Stimulated activated naive CD4-positive, alpha-beta T cell (primary cell): Measurements from ENCODE around the gene SAC3D1.
A peak's percentile ranks its signal among the peaks of the same experiment; 100 is the strongest.

Experiments used
- DNase-seq, 6 experiments: peaks; one replicate each; lab custom pipeline; 2025; lab: John Stamatoyannopoulos, UW

SAC3D1 gene

DNA sequence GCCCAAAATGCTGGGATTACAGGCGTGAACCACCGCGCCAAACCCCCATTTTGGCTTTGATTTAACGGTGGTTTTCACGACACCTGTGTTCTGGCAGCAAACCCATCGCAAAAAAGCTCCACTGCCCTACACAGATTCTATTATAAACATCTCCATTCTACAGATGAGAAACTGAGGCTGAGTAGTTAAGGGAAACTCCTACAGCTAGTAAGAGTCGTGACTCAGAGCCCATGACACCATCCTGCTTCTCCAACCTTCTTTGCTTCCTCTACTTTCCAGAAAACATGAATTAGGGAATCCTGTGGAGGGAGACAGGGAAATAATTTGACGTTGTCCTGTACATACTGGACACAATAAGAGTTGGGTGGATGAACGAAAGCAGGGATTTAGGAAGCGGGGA, 14.2 kb upstream of the SAC3D1 start:
- peak in 1 of 6 experiments; percentile 10 for DNase-seq

DNA sequence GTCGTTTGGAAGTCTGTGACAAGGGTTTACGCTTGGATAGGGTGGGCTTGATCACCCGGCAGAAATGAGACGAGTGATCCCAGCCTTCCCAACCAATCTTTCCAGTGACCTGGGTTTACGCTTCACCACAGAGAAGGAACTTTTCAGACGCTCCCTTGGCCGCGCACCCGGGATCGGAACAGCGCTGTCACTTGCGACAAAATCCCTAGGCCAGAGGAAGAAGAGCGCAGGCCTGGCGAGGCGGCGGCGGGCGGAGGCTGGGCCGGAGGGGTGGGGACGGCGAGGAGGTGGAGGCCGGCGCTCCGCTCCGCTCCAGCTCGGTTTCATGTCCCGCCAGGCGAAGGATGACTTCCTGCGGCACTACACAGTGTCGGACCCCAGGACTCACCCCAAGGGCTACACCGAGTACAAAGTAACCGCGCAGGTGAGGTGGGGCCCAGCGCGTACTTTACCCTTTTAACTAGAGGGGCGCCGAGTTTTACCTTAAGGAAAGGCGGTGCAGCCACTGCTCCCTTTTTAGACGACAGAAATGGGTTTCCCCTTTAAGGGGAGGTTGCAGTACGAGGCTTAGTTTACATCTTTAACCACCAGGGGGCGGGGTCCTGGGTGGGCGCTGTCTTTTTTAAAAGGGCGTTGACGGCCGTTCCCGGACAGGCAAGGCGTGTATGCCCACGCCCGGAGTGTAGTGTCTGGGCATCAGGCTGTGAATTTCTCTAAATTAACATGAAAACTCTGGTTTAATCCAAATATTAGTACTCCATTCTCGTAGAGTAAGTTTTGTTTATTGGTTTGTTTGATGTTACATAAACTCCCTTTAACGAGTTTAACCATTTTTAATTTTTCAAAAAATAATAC, 13.6 kb upstream of the SAC3D1 start, which contains the start of gene SNX15:
Gene SNX15 (plus strand): TSS at position 227 of the 855 bp plus-strand sequence. CDS start 99 bp downstream, at position 326.
- peak; percentile 84 to 96 (median 89) for DNase-seq

DNA sequence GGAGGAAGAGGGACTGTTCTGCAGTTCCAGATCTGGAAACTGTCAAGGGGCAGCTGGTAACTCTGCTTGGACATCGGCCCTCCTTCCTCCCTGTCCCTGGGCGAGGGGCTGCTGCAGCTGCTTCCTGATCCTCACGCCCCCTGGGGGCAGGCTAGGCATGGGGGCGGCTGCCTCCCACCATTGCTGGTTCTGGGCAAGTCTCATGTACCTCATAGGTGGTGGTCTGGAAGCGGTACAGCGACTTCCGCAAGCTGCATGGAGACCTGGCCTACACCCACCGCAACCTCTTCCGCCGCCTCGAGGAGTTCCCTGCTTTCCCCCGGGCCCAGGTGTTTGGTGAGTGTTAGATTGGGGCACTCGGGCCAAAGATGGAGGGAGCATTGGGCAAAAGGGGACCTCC, 8.8 kb upstream of the SAC3D1 start:
- DNase-seq: no peak

DNA sequence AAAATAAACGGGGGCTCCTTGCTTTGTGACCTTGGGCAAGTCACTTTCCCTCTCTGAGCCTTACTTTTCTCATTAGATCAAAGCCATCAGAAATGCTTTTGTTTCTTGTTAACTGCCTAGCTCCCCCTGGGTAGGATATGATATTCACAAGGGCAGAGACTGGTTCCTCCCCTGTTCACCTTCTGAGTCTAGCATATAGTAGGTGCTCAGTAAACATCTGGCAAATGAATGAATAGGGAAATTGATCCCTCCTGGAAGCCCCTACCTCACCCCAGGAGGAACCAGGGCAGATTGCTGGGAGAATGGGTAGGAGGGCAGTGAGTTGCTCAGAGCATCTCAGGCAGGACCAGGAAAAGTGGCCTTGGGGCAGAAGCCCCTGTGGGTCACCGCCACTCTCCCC, 6.6 kb upstream of the SAC3D1 start:
- no peak for DNase-seq

DNA sequence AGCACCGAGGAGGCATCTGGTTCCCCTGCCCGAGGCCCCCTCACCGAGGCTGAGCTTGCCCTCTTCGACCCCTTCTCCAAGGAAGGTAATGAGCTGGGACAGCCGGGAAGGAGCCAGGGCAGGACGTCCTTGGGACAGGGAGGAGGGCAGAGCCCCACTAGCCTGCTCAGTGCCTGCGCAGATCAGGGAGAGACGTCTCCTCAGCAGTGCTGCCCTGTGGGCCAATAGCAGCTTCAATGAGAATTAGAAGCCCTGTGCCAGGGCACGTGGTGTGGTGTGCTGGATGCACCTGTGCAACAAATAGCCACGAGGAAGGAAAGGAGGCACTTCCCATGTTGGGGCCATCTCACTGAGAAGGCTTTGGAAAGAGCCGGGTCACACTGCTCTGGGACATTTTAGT, 5.4 kb upstream of the SAC3D1 start:
- no peak for DNase-seq

DNA sequence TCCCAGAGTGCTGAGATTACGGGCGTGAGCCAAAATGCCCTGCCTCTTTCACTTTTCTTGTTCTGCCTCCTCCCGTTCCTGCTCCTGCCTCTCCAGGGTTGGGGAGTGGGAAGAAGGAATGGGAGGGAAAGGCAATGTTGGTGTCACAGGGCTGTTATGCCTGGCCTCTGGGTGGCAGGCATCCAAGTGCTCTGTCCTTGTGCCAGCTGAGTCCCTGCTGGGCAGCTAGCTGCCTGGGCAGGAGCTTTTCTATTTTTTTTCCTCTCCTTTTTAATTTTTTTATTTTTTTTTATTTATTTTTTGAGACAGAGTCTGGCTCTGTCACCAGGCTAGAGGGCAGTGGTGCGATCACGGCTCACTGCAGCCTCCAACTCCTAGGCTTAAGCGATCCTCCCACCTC, 4.1 kb upstream of the SAC3D1 start:
- no peak for DNase-seq

DNA sequence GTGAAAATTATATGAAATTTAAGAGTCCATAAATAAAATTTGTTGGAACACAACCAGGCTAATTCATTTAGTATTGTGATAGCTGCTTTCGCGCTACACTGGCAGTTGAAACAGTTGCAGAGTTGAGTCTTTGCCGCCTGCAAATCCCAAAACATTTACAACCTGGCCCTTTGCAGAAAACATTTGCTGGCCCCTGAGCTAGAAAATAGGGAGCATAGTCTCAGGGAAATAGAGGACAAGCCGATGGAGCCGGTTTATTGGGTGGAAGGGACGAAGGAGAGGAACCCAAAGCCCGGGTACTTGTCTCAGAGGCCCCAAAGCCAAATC, 527 bp upstream of the SAC3D1 start:
- DNase-seq: no peak

DNA sequence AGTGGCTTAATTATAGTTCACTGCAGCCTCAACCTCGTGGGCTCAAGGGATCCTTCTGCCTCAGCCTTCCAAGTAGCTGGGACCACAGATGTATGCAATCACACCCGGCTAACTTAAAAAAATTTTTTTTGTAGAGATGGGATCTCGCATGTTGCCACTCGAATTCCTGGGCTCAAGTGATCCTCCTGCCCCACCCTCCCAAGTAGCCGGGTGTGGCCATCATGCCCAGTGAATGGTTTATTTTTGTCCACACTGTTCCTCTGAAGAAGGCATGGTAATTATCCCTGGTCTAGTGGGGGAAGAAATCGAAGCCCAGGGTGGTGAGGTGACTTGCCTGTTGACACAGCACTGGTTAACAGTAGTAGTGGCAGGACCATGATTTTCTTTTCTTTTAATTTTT, 1.9 kb downstream of the SAC3D1 start:
- no peak for DNase-seq

DNA sequence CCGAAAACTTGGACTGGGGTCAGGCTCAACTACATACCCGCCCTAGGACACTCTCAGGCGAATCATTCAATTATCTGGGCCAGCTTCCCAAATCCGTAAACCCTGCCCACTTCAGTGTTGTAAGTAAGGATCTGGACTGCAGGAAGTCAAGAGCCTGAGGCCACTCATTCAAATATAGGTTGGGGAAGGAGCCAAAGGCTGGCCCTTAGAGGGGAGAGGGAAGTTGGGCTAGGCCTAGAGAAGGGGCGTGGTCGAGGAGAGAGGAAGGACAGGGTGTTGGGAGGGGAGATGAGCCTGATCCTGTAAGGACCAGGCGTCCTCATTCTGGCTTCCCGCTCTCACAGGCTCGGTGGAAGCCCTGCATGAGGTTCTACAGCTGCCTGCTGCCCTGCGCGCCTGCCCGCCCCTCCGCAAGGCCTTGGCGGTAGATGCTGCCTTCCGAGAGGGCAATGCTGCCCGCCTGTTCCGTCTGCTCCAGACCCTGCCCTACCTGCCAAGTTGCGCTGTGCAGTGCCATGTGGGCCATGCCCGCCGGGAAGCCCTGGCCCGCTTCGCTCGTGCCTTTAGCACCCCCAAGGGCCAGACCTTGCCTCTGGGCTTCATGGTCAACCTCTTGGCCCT, 3.0 kb downstream of the SAC3D1 start:
- no peak for DNase-seq

DNA sequence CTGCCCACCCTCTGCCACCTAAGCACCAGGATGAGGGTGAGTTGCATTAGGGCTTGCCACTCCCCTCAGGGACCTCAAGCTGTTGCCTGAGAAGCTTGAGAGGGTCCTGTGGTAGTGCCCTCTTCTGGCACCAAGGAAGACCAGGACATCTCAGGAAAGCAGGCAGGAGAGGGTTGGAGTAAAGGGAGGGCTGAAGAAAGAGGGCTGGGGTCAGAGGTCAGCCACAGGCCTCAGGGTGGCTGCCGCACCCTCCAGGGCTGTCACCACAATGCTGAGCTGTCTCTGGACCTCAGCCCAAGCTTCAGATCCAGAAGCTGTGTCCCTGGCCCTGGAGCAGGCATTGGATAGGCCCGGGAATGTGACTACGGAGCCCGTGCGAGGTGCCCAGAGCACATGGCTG, 4.1 kb downstream of the SAC3D1 start:
- DNase-seq: no peak

DNA sequence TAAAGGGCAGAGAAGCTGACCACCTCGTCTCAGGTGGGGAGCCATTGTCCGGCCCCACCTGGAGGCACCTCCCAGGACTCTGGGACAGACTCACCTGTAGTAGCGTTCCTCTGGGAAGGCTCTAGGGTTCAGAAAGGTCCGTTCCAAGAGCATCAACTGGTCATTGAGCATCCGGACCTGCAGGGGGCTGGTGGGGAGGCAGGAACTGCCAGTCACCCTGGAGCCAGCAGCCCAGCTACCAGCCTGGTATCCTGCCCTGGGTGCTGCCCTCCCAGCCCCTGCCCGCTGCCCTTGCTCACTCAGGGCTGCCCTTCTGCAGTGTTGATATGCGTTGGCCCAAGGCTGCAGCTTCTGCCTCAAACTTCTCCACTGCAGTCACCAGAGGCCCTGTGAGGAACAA, 4.7 kb downstream of the SAC3D1 start:
- DNase-seq: no peak

DNA sequence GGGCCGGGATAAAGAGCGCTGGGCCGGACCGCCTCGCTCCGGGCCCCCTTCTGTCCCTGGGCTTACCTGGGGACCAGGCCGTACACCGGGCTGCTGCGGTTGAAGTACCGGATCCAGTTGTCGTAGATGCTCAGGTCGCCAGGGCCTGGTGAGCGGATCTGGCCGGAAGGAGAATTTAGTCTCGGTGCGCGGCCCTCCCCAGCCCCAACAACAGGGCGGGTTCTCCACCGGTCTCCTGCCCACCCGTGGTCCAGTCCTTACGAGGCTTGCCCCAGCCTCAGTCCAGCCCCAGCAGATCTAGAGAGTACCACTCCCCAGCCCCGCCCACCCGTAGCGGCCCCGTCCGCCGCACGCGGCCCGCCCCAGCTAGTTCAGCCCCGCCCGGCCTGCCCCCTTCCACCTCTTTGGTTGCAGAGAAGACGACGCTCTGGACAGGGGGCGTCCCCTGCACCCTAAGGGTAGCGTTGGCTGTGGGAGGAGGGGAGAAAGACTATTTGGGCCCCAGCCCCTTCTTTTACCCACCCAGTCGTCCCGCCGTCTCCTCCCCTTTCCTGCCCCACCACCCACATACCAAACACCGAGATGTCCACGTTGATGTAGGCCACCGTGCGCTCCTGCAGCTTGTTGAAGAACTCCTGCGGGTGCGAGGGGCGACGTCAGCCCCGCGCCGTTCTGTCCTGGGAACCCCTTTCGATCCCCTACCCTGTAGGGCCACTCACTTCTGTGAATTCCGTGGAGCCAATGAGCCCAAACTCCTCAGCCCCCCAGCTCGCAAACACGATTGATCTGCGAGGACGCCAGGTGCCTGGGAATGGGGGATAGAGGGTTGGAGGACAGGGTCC, 6.8 kb downstream of the SAC3D1 start:
- DNase-seq: peak in 5 of 6 experiments; percentile 11 to 23 (median 15)

DNA sequence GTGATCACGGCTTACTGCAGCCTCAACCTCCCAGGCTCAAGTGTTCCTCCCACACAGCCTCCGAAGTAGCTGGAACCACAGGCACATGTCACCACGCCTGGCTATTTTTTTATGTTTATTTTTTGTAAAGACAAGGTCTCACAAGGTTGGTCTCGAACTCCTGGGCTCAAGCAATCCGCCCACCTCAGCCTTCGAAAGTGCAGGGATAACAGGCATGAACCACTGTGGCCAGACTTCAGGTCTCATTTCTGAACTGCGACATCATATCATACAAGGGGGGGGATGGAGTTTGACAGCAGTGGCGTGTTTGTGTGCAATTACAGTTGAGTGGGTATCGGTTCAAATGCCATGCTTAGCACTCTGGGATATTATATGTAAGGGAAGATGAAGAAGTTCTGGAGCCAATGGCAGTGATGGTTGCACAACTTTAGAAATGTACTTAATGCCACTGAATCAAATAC, 10.4 kb downstream of the SAC3D1 start:
- no peak for DNase-seq

DNA sequence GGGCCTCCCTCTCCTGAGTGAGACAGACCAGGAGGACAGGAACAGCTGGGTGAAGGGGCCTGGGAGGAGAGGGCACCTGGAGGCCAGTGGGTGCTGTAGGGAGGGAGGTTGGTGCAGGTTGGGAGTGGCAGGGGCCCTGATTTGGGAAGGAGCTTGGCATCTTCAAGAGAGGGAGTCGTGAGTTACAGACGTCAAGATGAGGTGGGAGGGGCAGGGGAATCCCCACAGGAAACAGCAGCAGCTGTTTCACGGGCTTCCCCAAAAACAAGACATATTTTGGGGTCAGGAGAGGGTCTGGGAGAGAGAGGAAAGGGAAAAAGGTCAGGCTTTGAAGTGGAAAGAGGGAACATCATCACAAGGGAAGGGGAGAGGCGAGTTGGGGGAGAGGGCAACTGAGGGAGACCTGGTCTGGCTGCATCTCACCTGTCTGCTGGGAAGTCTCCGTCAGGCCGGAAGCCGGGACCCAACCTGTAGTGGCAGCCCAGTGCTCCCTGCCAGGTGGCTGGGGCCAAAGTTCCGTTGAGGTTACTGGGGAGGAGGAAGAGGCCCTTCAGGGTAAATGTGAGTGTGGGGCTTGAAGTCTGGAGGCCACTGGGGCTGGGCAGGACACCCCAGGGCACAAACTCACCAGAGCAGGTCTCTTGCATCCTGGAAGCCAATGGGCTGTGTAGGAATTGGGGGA, 13.0 kb downstream of the SAC3D1 start:
- peak in 5 of 6 experiments; percentile 5 to 46 (median 16) for DNase-seq

DNA sequence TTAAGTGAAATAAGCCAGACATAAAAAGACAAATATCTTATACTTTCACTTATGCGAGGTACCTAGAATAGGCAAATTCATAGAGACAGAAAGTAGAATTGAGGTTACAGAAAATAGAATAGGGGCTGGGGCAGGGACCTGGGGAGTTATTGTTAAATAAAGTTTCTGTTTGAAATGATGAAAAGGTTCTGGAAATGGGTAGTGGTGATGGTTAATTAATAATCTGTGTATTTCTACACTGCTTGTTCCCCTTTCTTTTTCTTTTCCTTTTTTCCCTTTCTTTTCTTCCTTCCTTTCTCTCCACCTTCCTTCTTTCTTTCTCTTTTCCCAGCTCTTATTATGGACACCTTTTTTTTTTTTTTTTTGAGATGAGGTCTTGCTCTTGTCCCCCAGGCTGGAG, 14.5 kb downstream of the SAC3D1 start:
- DNase-seq: no peak

DNA sequence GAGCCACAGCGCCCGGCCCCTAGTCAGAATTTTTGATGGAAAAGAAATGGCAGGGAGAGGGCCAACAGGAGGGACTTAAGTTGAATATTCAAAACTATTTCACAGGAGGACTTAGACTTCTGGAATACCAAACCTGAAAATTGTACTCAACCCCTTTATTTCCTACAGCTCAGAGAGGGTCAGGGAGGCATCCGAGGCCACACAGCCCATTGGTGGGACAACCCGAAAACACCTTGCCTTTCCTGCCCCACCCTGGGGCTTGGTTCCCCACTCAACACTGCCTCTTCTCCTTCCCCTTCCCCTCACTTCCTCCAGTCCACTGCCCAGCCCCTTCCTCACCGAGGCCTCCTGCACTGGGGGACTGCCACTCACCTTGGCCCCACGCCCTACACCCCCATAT, 16.0 kb downstream of the SAC3D1 start:
- DNase-seq: no peak

DNA sequence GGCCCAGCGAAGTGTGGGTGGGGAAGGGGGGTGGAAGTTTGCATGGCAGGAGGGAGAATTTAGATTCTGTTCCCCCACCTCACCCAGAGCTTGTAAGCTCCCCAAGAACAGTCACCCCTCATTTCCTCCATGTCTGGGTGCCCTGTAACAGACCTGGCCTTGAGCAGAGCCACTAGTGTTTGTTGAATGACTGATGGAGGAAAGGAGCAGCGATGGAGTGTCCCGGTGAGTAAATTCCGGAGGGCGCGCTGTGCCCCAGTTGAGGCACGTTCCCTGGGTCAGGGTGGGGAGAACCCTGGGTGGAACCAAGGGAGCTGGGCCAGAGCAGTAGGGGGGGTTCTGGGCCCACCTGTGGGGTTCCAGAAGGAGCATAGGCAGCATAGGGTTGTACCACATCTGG, 16.5 kb downstream of the SAC3D1 start:
- no peak for DNase-seq

DNA sequence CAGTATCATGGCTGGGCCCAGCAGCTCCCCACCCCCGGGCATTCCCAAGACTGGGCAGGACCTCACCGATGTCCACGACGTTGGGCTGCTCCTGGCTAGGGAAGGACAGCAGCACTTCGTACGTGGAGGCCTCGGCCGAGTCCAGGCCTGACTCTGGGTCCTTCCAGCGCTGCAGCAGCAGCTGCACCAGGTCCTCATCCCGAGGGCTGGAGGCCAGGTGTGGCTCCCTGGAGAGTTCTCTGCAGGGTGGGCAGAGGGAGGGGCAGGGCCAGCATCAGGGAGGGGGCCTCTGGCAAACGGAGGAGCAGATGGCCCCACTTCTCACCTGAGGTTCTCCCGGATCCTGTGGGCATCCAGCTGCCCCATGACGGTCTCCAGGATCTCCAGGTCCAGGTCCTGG, 17.0 kb downstream of the SAC3D1 start:
- no peak for DNase-seq

DNA sequence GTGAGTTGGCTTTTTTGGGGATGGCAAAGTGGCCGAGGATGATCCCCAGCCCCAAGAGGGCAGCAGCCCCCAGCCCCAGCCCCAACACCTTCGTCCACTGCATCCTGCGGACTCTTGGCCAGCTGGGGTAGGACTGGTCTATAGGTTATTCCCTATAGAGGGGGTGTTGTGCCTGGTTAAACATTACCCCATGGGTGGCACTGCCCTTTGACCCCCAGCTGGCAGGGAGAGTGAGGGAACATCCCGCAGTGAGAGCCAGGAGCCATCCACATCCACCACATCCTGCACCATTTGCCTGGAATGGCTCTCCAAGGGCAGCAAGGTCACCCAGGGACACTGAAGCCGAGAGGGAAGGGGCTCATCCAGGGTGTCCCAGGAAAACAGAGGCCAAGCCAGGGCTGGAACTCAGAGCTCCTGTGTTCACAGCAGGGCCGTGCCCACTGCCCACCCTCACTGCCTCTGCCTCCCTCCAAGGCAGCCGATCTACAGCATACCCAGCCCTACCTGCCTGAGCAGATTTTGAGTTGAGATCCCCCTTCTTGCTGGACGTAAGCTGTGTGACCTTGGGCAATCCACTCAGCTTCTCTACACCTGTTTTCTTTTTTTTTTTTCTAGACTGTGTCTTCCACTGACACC, 17.5 kb downstream of the SAC3D1 start, which contains the start of gene NAALADL1:
Gene NAALADL1 (minus strand): TSS at position 135 of the 636 bp plus-strand sequence. CDS start 32 bp downstream, at position 103.
- no peak for DNase-seq

DNA sequence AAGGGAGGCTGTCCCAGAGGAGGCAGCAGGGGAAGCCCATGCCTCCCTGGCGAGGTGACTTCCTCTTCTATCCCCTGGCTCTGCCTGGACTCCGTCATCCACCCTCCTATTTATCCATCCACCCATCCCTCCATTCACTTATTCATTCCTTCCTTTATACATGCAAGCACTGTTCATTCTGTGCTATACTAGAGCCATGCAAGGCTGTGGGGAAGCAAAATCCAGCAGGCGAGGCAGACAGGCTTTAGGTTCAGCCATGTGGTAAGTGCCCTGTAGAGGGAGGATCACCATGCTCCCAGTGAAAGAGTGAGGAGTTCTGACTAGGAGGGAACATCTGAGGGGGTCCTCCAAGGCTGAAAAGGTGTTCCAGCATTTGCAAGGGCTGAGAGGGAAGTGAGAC, 18.5 kb downstream of the SAC3D1 start:
- DNase-seq: no peak
